ENCODE measurements around the gene FANCE. TPM values are rescaled to one million over a fixed set of nuclear protein-coding genes. Genes with fewer than 3 reads are reported as not detected.

FANCE gene
- total RNA-seq, 3 donors from 2014 or later: 9.7 to 12.6 (median 10.8) TPM

DNA sequence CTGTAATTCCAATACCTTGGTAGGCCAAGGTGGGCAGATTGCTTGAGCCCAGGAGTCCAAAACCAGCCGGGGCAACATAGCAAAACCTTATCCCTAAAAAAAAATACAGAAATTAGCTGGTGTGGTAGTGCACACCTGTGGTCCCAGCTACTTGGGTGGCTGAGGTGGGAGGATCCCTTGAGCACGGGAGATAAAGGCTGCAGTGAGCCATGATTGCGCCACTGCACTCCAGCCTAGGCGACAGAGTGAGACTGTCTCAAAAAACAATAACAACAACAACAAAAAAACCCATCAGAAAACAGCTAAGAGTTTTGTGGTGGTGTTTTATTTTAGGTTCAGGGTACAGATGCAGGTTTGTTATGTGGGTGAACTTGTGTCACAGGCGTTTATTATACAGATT, 42.9 kb upstream of the FANCE start:
- Histone ChIP-seq H3K4me1 (no peaks in the 10 kb centered on the region), H3K36me3 (no peaks in the 10 kb centered on the region), H3K27me3 (no peaks in the 10 kb centered on the region), H3K4me3 (no peak overlapping the region), H3K27ac (no peak overlapping the region), H3K9me3 (no peaks in the 10 kb centered on the region)
- TF ChIP-seq POLR2AphosphoS5 (IDR thresholded peaks at IDR 0.05): no peak
- no peak for DNase-seq (ENCODE audit: low spot score in 2 of 2)
- intact Hi-C loops (cut with DNase I; ENCODE audit: low total_unique reads): no loop called here

DNA sequence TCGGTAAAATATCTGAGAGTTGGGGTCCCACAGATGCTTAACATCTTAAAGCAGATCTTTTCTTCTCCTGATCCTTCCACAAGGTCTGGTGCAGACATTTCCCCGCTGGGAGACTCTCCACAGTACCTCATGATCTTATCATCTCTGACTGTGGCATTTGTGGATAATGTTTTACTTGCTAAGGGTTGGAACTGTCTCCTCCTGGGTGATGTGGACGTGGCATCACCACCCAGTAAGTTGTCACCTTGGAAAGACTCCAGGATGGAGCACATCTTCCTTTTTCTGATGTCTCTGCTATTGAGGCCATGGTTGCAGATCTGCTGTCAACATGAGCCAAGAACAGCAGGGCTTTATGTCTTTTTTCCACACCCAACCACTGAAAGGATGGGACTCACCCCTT, 42.0 kb upstream of the FANCE start:
- no peaks in the 10 kb centered on the region for H3K9me3 ChIP-seq
- intact Hi-C loops (cut with DNase I; ENCODE audit: low total_unique reads): no loop called here

DNA sequence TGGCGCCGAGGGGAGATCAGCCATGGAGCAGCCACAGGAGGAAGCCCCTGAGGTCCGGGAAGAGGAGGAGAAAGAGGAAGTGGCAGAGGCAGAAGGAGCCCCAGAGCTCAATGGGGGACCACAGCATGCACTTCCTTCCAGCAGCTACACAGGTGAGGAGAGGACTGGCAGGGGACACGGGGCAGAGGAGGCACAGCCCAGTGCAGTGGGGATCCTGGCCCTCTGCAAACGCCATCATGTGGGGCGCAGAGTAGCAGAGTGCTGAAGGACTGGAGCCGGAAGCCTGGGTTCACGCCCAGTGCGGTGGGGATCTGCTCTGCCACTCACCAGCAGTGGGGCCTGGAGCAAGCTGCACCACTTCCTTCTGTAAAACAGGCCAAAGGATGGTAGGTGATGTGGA, 41.1 kb upstream of the FANCE start:
- H3K27me3 ChIP-seq: no peaks in the 10 kb centered on the region

More for the DNA sequence above, 42.0 kb upstream of the FANCE start:
- Histone ChIP-seq H3K4me3 (no peak overlapping the region), H3K27ac (no peak overlapping the region), H3K27me3 (no peaks in the 10 kb centered on the region), H3K36me3 (no peaks in the 10 kb centered on the region), H3K4me1 (no peaks in the 10 kb centered on the region)
- DNase-seq (ENCODE audit: low spot score in 2 of 2): no peak
- TF ChIP-seq POLR2AphosphoS5 (IDR thresholded peaks at IDR 0.05) (no peak), POLR2A (IDR thresholded peaks at IDR 0.05) (no peak)
- TF ChIP-seq, protein P1, sequence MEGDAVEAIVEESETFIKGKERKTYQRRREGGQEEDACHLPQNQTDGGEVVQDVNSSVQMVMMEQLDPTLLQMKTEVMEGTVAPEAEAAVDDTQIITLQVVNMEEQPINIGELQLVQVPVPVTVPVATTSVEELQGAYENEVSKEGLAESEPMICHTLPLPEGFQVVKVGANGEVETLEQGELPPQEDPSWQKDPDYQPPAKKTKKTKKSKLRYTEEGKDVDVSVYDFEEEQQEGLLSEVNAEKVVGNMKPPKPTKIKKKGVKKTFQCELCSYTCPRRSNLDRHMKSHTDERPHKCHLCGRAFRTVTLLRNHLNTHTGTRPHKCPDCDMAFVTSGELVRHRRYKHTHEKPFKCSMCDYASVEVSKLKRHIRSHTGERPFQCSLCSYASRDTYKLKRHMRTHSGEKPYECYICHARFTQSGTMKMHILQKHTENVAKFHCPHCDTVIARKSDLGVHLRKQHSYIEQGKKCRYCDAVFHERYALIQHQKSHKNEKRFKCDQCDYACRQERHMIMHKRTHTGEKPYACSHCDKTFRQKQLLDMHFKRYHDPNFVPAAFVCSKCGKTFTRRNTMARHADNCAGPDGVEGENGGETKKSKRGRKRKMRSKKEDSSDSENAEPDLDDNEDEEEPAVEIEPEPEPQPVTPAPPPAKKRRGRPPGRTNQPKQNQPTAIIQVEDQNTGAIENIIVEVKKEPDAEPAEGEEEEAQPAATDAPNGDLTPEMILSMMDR (IDR thresholded peaks at IDR 0.05): no peak

DNA sequence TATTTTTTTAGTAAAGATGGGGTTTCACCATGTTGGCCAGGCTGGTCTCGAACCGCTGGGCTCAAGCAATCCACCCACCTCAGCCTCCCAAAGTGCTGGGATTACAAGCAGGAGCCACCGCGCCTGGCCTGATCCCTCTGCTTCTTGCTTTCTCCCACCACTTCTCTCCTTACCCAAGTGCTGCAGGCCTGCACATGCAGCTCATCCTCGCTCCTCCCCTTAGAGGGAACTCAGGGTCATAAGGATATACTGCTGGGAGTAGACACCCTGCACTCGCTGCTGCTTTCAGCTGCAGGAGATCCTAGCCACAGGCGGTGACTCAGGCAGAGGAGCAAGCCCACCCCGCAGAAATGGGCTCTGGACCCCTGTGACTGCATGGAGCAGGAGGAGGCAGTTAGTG, 40.0 kb upstream of the FANCE start:
- Histone ChIP-seq H3K9me3 (no peaks in the 10 kb centered on the region), H3K4me3 (no peak overlapping the region), H3K4me1 (no peaks in the 10 kb centered on the region), H3K27ac (no peak overlapping the region), H3K36me3 (no peaks in the 10 kb centered on the region), H3K27me3 (no peaks in the 10 kb centered on the region)
- TF ChIP-seq POLR2A (IDR thresholded peaks at IDR 0.05): no peak
- TF ChIP-seq, protein P1 (IDR thresholded peaks at IDR 0.05): no peak
- intact Hi-C loops (cut with DNase I; ENCODE audit: low total_unique reads): no loop called here
- DNase-seq (ENCODE audit: low spot score in 2 of 2): no peak

More for the DNA sequence above, 41.1 kb upstream of the FANCE start:
- TF ChIP-seq, protein P1 (IDR thresholded peaks at IDR 0.05): no peak
- TF ChIP-seq POLR2AphosphoS5 (IDR thresholded peaks at IDR 0.05) (no peak), POLR2A (IDR thresholded peaks at IDR 0.05) (no peak)
- Histone ChIP-seq H3K9me3 (no peaks in the 10 kb centered on the region), H3K36me3 (no peaks in the 10 kb centered on the region), H3K4me3 (no peak overlapping the region), H3K4me1 (no peaks in the 10 kb centered on the region), H3K27ac (no peak overlapping the region)
- DNase-seq (ENCODE audit: low spot score in 2 of 2): no peak
- intact Hi-C loops (cut with DNase I; ENCODE audit: low total_unique reads): no loop called here

DNA sequence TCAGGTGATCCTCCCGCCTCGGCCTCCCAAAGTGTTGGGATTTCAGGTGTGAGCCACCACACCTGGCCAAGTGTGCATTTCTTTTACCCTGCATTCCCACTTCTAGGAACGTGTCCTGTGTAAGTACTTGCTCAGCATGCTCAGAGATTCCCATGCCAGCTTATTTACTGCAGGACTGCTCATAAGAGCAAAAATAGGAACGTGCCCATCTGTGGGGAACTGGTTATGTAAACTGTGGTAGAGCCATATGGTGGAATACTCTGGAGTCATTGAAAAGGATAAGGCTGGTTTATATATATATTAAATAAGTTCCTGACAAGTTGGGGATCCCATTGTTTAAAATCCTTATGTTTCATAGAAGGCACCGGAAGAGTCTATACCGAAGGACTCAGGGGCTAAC, 38.2 kb upstream of the FANCE start:
- no peaks in the 10 kb centered on the region for H3K36me3 ChIP-seq
- no peak for TF ChIP-seq POLR2A (IDR thresholded peaks at IDR 0.05)
- TF ChIP-seq, protein P1 (IDR thresholded peaks at IDR 0.05): no peak
- TF ChIP-seq POLR2AphosphoS5 (IDR thresholded peaks at IDR 0.05): no peak
- no peak overlapping the region for H3K27ac ChIP-seq
- DNase-seq (ENCODE audit: low spot score in 2 of 2): no peak
- no peak overlapping the region for H3K4me3 ChIP-seq
- no peaks in the 10 kb centered on the region for H3K27me3 ChIP-seq
- intact Hi-C loops (cut with DNase I; ENCODE audit: low total_unique reads): no loop called here
- H3K4me1 ChIP-seq: no peaks in the 10 kb centered on the region
- no peaks in the 10 kb centered on the region for H3K9me3 ChIP-seq
